CD4-positive, CD25-positive, alpha-beta regulatory T cell (primary cell): ENCODE measurements around the gene NFYB. TPM values are rescaled to one million over a fixed set of nuclear protein-coding genes. Genes with fewer than 3 reads are reported as not detected.

Experiments
- ATAC-seq, 2 donors: fragments of 150-1000 bp; cut with Tn5 transposase; one replicate each; pipeline ENCODE4 v1.10.0; 2021; ENCODE audit warnings: low read depth in 2 of 2, moderate number of reproducible peaks in 2 of 2, moderate library complexity in 1 of 2
- DNase-seq, 3 donors: peaks; one replicate each; pipeline versions ENCODE4 v3.0.0 to v3.0.0-alpha.2; 2012 to 2022; ENCODE audit warnings: mixed read lengths in 1 of 3
- H3K27ac ChIP-seq: one replicate; pipeline ENCODE4 v1.7.0; 2013; ENCODE audit warnings: mild to moderate bottlenecking, low read length; ENCODE audit not compliant: insufficient read depth, poor library complexity, severe bottlenecking
- H3K27me3 ChIP-seq: one replicate; pipeline ENCODE4 v1.7.0; 2013; ENCODE audit warnings: low read length; ENCODE audit not compliant: control insufficient read depth, insufficient read depth
- H3K36me3 ChIP-seq: one replicate; pipeline ENCODE4 v1.7.0; 2013; ENCODE audit warnings: mild to moderate bottlenecking, low read length, moderate library complexity; ENCODE audit not compliant: control insufficient read depth, insufficient read depth
- H3K4me1 ChIP-seq: 2 replicates; pipeline ENCODE4 v1.7.0; 2013; ENCODE audit warnings: mild to moderate bottlenecking, low read length; ENCODE audit not compliant: insufficient read depth, control insufficient read depth, poor library complexity, severe bottlenecking
- H3K4me3 ChIP-seq: one replicate; pipeline ENCODE4 v1.7.0; 2013; ENCODE audit warnings: low read depth, mild to moderate bottlenecking, low read length, moderate library complexity
- H3K9me3 ChIP-seq, 2 experiments: 1 replicate in 1 of 2; 2 replicates in 1 of 2; pipeline ENCODE4 v1.7.0; 2013; ENCODE audit warnings: low read length in 2 of 2, mild to moderate bottlenecking in 1 of 2, moderate library complexity in 1 of 2; ENCODE audit not compliant: control insufficient read depth in 2 of 2
- H3K27ac Mint-ChIP-seq, 3 donors: one replicate each; pipeline ENCODE4 v1.8.0; 2020 to 2022; ENCODE audit warnings: mild to moderate bottlenecking in 3 of 3, mixed read lengths in 3 of 3, moderate library complexity in 2 of 3
- H3K27me3 Mint-ChIP-seq: one replicate; pipeline ENCODE4 v1.8.0; 2022; ENCODE audit warnings: mild to moderate bottlenecking, mixed read lengths
- H3K36me3 Mint-ChIP-seq: one replicate; pipeline ENCODE4 v1.8.0; 2020; ENCODE audit warnings: mixed read lengths
- H3K4me1 Mint-ChIP-seq, 4 donors: one replicate each; pipeline ENCODE4 v1.8.0; 2020 to 2022; ENCODE audit warnings: mixed read lengths in 4 of 4, mild to moderate bottlenecking in 1 of 4
- H3K4me3 Mint-ChIP-seq, 4 donors: one replicate each; pipeline ENCODE4 v1.8.0; 2020 to 2022; ENCODE audit warnings: mild to moderate bottlenecking in 4 of 4, mixed read lengths in 4 of 4, moderate library complexity in 3 of 4
- H3K9me3 Mint-ChIP-seq, 7 donors: one replicate each; pipeline ENCODE4 v1.8.0; 2020 to 2022; ENCODE audit warnings: mixed read lengths in 7 of 7, mild to moderate bottlenecking in 3 of 7, moderate library complexity in 2 of 7
- polyA plus RNA-seq, 4 donors: library from polyadenylated mRNA; unstranded; fragments of 300-500 nt; fragmentation: Illumina TruSeq; gene quantifications; one replicate each; pipeline ENCODE4 v1.2.3, GENCODE V29; 2021
- total RNA-seq: library from RNA; stranded (reverse); gene quantifications from one replicate; pipeline ENCODE4 v1.2.3, GENCODE V29; 2022

Gene NFYB
- total and polyA plus RNA-seq, 5 donors from 2014 or later = 15.4 to 48.0 (median 42.5) TPM

- Mint-ChIP-seq H3K36me3 (no peaks in the 10 kb centered on the region), H3K4me1 (peaks cover 4 to 23% (median 14%) of the 10 kb centered on the region in 4 donors), H3K27me3 (peaks cover 26% of the 10 kb centered on the region), H3K4me3 (peak overlapping the region in 3 of 4 donors; percentile 71 to 76 (median 71)), H3K9me3 (no peaks in the 10 kb centered on the region), H3K27ac (peak overlapping the region in 1 of 3 donors; percentile 42)
- Histone ChIP-seq H3K9me3 (no peaks in the 10 kb centered on the region), H3K4me3 (no peak overlapping the region), H3K27ac (no peak overlapping the region), H3K27me3 (peaks cover 2% of the 10 kb centered on the region), H3K36me3 (peaks cover 6% of the 10 kb centered on the region), H3K4me1 (peaks cover 21% of the 10 kb centered on the region)
- ATAC-seq (no peak), DNase-seq (no peak)
Measured at GRCh38 chr12:104138797-104139152, 765 bp upstream of the NFYB start.

GRCh38 chr12:104137001-104137901 lies 759 bp downstream of the NFYB start:
- no peaks in the 10 kb centered on the region for H3K9me3 Mint-ChIP-seq
- peak in 1 of 2 donors; percentile 2 for ATAC-seq
- H3K27ac ChIP-seq = peak overlapping the region; percentile 36

GRCh38 chr12:104136577-104136976 lies 1.4 kb downstream of the NFYB start:
- H3K9me3 ChIP-seq = no peaks in the 10 kb centered on the region
- peaks cover 7% of the 10 kb centered on the region for H3K36me3 Mint-ChIP-seq
- peaks cover 8% of the 10 kb centered on the region for H3K27me3 Mint-ChIP-seq
- peaks cover 27% of the 10 kb centered on the region for H3K36me3 ChIP-seq
- peaks cover 23% of the 10 kb centered on the region for H3K4me1 ChIP-seq
- DNase-seq (peak in 1 of 3 donors; percentile 5), ATAC-seq (no peak)
- peak overlapping the region; percentile 90 for H3K4me3 ChIP-seq
- no peaks in the 10 kb centered on the region for H3K9me3 Mint-ChIP-seq
- H3K27ac Mint-ChIP-seq = peak overlapping the region; percentile 91 to 95 (median 91)
- peaks cover 12 to 32% (median 17%) of the 10 kb centered on the region in 4 donors for H3K4me1 Mint-ChIP-seq
- peak overlapping the region in 3 of 4 donors; percentile 92 to 95 (median 93) for H3K4me3 Mint-ChIP-seq
- H3K27ac ChIP-seq = no peak overlapping the region
- H3K27me3 ChIP-seq = no peaks in the 10 kb centered on the region

More at GRCh38 chr12:104137001-104137901, 759 bp downstream of the NFYB start:
- no peaks in the 10 kb centered on the region for H3K27me3 ChIP-seq
- Mint-ChIP-seq H3K4me3 (peak overlapping the region; percentile 92 to 95 (median 92)), H3K27ac (peak overlapping the region; percentile 91 to 95 (median 91)), H3K27me3 (peaks cover 13% of the 10 kb centered on the region), H3K4me1 (peaks cover 9 to 28% (median 16%) of the 10 kb centered on the region in 4 donors), H3K36me3 (peaks cover 3% of the 10 kb centered on the region)
- H3K36me3 ChIP-seq = peaks cover 21% of the 10 kb centered on the region
- H3K9me3 ChIP-seq = no peaks in the 10 kb centered on the region
- peaks cover 21% of the 10 kb centered on the region for H3K4me1 ChIP-seq
- H3K4me3 ChIP-seq = peak overlapping the region; percentile 90
- DNase-seq = peak; percentile 36 to 67 (median 41)

- no peaks in the 10 kb centered on the region for H3K27me3 ChIP-seq
- no peak overlapping the region for H3K27ac Mint-ChIP-seq
- H3K4me3 ChIP-seq = no peak overlapping the region
- peaks cover 29% of the 10 kb centered on the region for H3K36me3 ChIP-seq
- H3K4me1 Mint-ChIP-seq = peaks cover 18 to 43% (median 25%) of the 10 kb centered on the region in 4 donors
- H3K9me3 Mint-ChIP-seq = no peaks in the 10 kb centered on the region
- H3K4me1 ChIP-seq = peaks cover 24% of the 10 kb centered on the region
- peaks cover 11% of the 10 kb centered on the region for H3K36me3 Mint-ChIP-seq
- no peak for DNase-seq
- H3K27ac ChIP-seq = no peak overlapping the region
- H3K4me3 Mint-ChIP-seq = no peak overlapping the region
- no peaks in the 10 kb centered on the region for H3K9me3 ChIP-seq
- no peak for ATAC-seq
- H3K27me3 Mint-ChIP-seq = no peaks in the 10 kb centered on the region
Measured at GRCh38 chr12:104134882-104135281, 3.1 kb downstream of the NFYB start.

GRCh38 chr12:104133866-104134265 lies 4.1 kb downstream of the NFYB start:
- Histone ChIP-seq H3K4me3 (no peak overlapping the region), H3K4me1 (peaks cover 24% of the 10 kb centered on the region), H3K27ac (no peak overlapping the region), H3K27me3 (no peaks in the 10 kb centered on the region), H3K9me3 (no peaks in the 10 kb centered on the region), H3K36me3 (peaks cover 38% of the 10 kb centered on the region)
- no peak overlapping the region for H3K4me3 Mint-ChIP-seq
- H3K4me1 Mint-ChIP-seq = peaks cover 19 to 49% (median 31%) of the 10 kb centered on the region in 4 donors
- H3K27ac Mint-ChIP-seq = no peak overlapping the region
- H3K27me3 Mint-ChIP-seq = no peaks in the 10 kb centered on the region
- DNase-seq (no peak), ATAC-seq (no peak)
- H3K36me3 Mint-ChIP-seq = peaks cover 17% of the 10 kb centered on the region
- H3K9me3 Mint-ChIP-seq = no peaks in the 10 kb centered on the region

- Histone ChIP-seq H3K27ac (no peak overlapping the region), H3K9me3 (no peaks in the 10 kb centered on the region), H3K4me1 (peaks cover 20% of the 10 kb centered on the region), H3K36me3 (peaks cover 40% of the 10 kb centered on the region), H3K4me3 (no peak overlapping the region), H3K27me3 (no peaks in the 10 kb centered on the region)
- Mint-ChIP-seq H3K27me3 (no peaks in the 10 kb centered on the region), H3K27ac (no peak overlapping the region), H3K4me3 (no peak overlapping the region), H3K36me3 (peaks cover 20% of the 10 kb centered on the region), H3K4me1 (peaks cover 19 to 49% (median 31%) of the 10 kb centered on the region in 4 donors), H3K9me3 (no peaks in the 10 kb centered on the region)
- ATAC-seq = no peak
- no peak for DNase-seq
Measured at GRCh38 chr12:104133321-104133720, 4.7 kb downstream of the NFYB start.

- no peaks in the 10 kb centered on the region for H3K27me3 ChIP-seq
- no peaks in the 10 kb centered on the region for H3K9me3 ChIP-seq
- peaks cover 48% of the 10 kb centered on the region for H3K36me3 ChIP-seq
- Mint-ChIP-seq H3K27ac (peak overlapping the region; percentile 50 to 77 (median 52)), H3K4me1 (peaks cover 23 to 49% (median 31%) of the 10 kb centered on the region in 4 donors), H3K4me3 (peak overlapping the region in 2 of 4 donors; percentile 10 to 39), H3K27me3 (no peaks in the 10 kb centered on the region), H3K9me3 (no peaks in the 10 kb centered on the region), H3K36me3 (peaks cover 26% of the 10 kb centered on the region)
- peaks cover 18% of the 10 kb centered on the region for H3K4me1 ChIP-seq
- H3K4me3 ChIP-seq = no peak overlapping the region
- no peak overlapping the region for H3K27ac ChIP-seq
- no peak for DNase-seq
- ATAC-seq = no peak
Measured at GRCh38 chr12:104132351-104132956, 5.6 kb downstream of the NFYB start.
